Astrocyte (in vitro differentiated cells and primary cell): ENCODE measurements around the gene WDR41. TPM values are rescaled to one million over a fixed set of nuclear protein-coding genes. Genes with fewer than 3 reads are reported as not detected.
A peak's percentile ranks its signal among the peaks of the same experiment; 100 is the strongest.

ENCODE experiments used
- DNase-seq: peaks from one replicate; pipeline ENCODE4 v3.0.0-alpha.2; 2010; ENCODE audit warnings: low read depth
- FAIRE-seq: peaks from 2 replicates; lab custom pipeline; 2011; peaks lifted over from hg19 to GRCh38; lab: Jason Lieb, UNC
- H2AFZ ChIP-seq: 2 replicates; pipeline ENCODE4 v1.6.0; 2012; ENCODE audit warnings: low read depth, low read length, inconsistent platforms
- H3K27ac ChIP-seq: 2 replicates; pipeline ENCODE4 v1.5.1; 2011; ENCODE audit warnings: low read depth, low read length, inconsistent platforms
- H3K27me3 ChIP-seq: 2 replicates; pipeline ENCODE4 v1.6.0; 2011; ENCODE audit warnings: low read length, inconsistent platforms; ENCODE audit not compliant: insufficient read depth
- H3K36me3 ChIP-seq: 2 replicates; pipeline ENCODE4 v1.5.1; 2011; ENCODE audit warnings: low read length, inconsistent platforms; ENCODE audit not compliant: insufficient read depth
- H3K4me1 ChIP-seq: 2 replicates; pipeline ENCODE4 v1.5.1; 2011; ENCODE audit warnings: low read length, inconsistent platforms; ENCODE audit not compliant: insufficient read depth
- H3K4me2 ChIP-seq: 2 replicates; pipeline ENCODE4 v1.6.0; 2012; ENCODE audit warnings: low read length, inconsistent platforms
- H3K4me3 ChIP-seq: 2 replicates; pipeline ENCODE4 v1.5.1; 2011; ENCODE audit warnings: low read depth, mild to moderate bottlenecking, low read length, inconsistent platforms; ENCODE audit not compliant: insufficient read depth
- H3K79me2 ChIP-seq: 2 replicates; pipeline ENCODE4 v1.6.0; 2012; ENCODE audit warnings: mild to moderate bottlenecking, low read length, inconsistent platforms; ENCODE audit not compliant: insufficient read depth
- H3K9ac ChIP-seq: 2 replicates; pipeline ENCODE4 v1.6.0; 2012; ENCODE audit warnings: mild to moderate bottlenecking, low read length, inconsistent platforms
- H3K9me3 ChIP-seq: 2 replicates; pipeline ENCODE4 v1.5.1; 2012; ENCODE audit warnings: low read depth, mild to moderate bottlenecking, low read length, inconsistent platforms; ENCODE audit not compliant: insufficient read depth
- H4K20me1 ChIP-seq: 2 replicates; pipeline ENCODE4 v1.6.0; 2012; ENCODE audit warnings: low read length, inconsistent platforms; ENCODE audit not compliant: insufficient read depth
- H3K27ac Mint-ChIP-seq: one replicate; pipeline ENCODE4 v1.8.0; 2021; ENCODE audit warnings: mild to moderate bottlenecking, mixed read lengths; ENCODE audit not compliant: unreplicated experiment
- H3K27me3 Mint-ChIP-seq: one replicate; pipeline ENCODE4 v1.8.0; 2021; ENCODE audit warnings: low read depth, mixed read lengths; ENCODE audit not compliant: unreplicated experiment
- H3K36me3 Mint-ChIP-seq: one replicate; pipeline ENCODE4 v1.8.0; 2021; ENCODE audit warnings: low read depth, mixed read lengths; ENCODE audit not compliant: unreplicated experiment
- H3K4me1 Mint-ChIP-seq: one replicate; pipeline ENCODE4 v1.8.0; 2021; ENCODE audit warnings: low read depth, mixed read lengths; ENCODE audit not compliant: unreplicated experiment
- H3K4me3 Mint-ChIP-seq: one replicate; pipeline ENCODE4 v1.8.0; 2021; ENCODE audit warnings: mild to moderate bottlenecking, moderate library complexity, mixed read lengths; ENCODE audit not compliant: unreplicated experiment
- H3K9me3 Mint-ChIP-seq: one replicate; pipeline ENCODE4 v1.8.0; 2021; ENCODE audit warnings: mild to moderate bottlenecking, mixed read lengths; ENCODE audit not compliant: unreplicated experiment
- EZH2 ChIP-seq: IDR thresholded peaks from 2 replicates; pipeline ENCODE4 v1.6.1; 2012; ENCODE audit warnings: mild to moderate bottlenecking, low read length, inconsistent platforms; ENCODE audit not compliant: insufficient read depth
- total RNA-seq: library from RNA; stranded (reverse); gene quantifications from 2 replicates; pipeline ENCODE4 v1.2.1, GENCODE V29; 2021
- TF ChIP-seq, protein P1 (sequence below): IDR thresholded peaks from 2 replicates; pipeline ENCODE4 v1.5.1; 2011; ENCODE audit warnings: low read depth, mild to moderate bottlenecking, inconsistent platforms, low read length, moderate library complexity; ENCODE audit not compliant: insufficient read depth

WDR41 gene
- total RNA-seq, 1 donor from 2014 or later: 115 TPM

DNA sequence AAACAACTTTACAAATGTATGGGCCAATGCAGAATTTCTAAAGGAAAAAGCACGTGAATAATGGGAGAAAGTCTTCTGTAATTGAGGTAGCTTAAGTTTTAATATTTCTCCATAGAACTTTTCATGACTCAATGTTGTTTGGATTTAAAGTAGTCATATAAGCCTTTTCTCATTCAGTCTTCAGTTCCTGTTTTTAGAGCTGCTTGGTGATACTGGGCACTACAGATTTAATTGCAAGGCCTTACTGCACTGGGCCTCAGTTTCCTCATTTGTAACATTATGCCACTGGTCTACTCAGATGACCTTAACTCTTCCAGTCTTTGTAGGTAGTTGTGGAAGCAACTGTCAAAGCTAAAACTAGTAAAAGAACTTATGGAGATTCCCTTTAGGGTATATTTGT is 60.4 kb downstream of the WDR41 start:
- Histone ChIP-seq H3K27me3 (no peaks in the 10 kb centered on the region), H2AFZ (no peak overlapping the region), H3K27ac (no peak overlapping the region), H3K4me2 (peak overlapping the region; percentile 27), H4K20me1 (no peaks in the 10 kb centered on the region), H3K4me3 (no peak overlapping the region), H3K9me3 (no peaks in the 10 kb centered on the region), H3K9ac (no peak overlapping the region), H3K79me2 (no peaks in the 10 kb centered on the region), H3K4me1 (peaks cover 16% of the 10 kb centered on the region), H3K36me3 (peaks cover 29% of the 10 kb centered on the region)
- Mint-ChIP-seq H3K36me3 (peaks cover 20% of the 10 kb centered on the region), H3K27me3 (no peaks in the 10 kb centered on the region), H3K4me3 (no peak overlapping the region), H3K9me3 (no peaks in the 10 kb centered on the region), H3K27ac (no peak overlapping the region), H3K4me1 (peaks cover 7% of the 10 kb centered on the region)
- DNase-seq: no peak
- TF ChIP-seq EZH2: no peak
- TF ChIP-seq, protein P1, sequence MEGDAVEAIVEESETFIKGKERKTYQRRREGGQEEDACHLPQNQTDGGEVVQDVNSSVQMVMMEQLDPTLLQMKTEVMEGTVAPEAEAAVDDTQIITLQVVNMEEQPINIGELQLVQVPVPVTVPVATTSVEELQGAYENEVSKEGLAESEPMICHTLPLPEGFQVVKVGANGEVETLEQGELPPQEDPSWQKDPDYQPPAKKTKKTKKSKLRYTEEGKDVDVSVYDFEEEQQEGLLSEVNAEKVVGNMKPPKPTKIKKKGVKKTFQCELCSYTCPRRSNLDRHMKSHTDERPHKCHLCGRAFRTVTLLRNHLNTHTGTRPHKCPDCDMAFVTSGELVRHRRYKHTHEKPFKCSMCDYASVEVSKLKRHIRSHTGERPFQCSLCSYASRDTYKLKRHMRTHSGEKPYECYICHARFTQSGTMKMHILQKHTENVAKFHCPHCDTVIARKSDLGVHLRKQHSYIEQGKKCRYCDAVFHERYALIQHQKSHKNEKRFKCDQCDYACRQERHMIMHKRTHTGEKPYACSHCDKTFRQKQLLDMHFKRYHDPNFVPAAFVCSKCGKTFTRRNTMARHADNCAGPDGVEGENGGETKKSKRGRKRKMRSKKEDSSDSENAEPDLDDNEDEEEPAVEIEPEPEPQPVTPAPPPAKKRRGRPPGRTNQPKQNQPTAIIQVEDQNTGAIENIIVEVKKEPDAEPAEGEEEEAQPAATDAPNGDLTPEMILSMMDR: no peak
- FAIRE-seq: no peak

DNA sequence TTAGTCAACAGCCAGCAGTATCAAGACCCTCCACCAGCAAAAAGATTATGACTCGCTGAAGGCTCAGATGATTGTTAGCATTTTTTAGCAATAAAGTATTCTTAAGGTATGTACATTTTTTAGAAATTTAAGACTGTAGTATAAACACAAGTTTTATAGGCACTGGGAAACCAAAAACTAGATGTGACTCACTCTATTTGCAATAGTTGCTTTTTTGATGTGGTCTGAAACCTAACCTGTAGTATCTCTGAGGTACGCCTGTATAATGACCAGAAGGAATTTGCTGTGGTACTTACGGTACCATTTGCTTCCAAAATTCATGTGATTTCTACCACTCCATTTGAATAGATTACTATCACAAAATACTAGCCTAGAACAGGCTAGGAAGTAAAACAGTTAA is 60.8 kb downstream of the WDR41 start:
- peaks cover 20% of the 10 kb centered on the region for H3K36me3 Mint-ChIP-seq
- no peak overlapping the region for H3K27ac Mint-ChIP-seq
- no peaks in the 10 kb centered on the region for H3K79me2 ChIP-seq
- no peaks in the 10 kb centered on the region for H3K27me3 ChIP-seq
- H4K20me1 ChIP-seq: no peaks in the 10 kb centered on the region
- H3K9ac ChIP-seq: no peak overlapping the region
- H3K4me3 ChIP-seq: no peak overlapping the region
- H3K27ac ChIP-seq: no peak overlapping the region
- peaks cover 25% of the 10 kb centered on the region for H3K36me3 ChIP-seq
- H2AFZ ChIP-seq: no peak overlapping the region
- H3K9me3 ChIP-seq: no peaks in the 10 kb centered on the region
- DNase-seq: peak; percentile 74
- no peaks in the 10 kb centered on the region for H3K9me3 Mint-ChIP-seq
- H3K4me1 ChIP-seq: peaks cover 20% of the 10 kb centered on the region
- no peak for TF ChIP-seq EZH2
- TF ChIP-seq, protein P1: no peak
- H3K27me3 Mint-ChIP-seq: no peaks in the 10 kb centered on the region
- no peak for FAIRE-seq
- peak overlapping the region; percentile 27 for H3K4me2 ChIP-seq
- no peak overlapping the region for H3K4me3 Mint-ChIP-seq
- peaks cover 11% of the 10 kb centered on the region for H3K4me1 Mint-ChIP-seq

DNA sequence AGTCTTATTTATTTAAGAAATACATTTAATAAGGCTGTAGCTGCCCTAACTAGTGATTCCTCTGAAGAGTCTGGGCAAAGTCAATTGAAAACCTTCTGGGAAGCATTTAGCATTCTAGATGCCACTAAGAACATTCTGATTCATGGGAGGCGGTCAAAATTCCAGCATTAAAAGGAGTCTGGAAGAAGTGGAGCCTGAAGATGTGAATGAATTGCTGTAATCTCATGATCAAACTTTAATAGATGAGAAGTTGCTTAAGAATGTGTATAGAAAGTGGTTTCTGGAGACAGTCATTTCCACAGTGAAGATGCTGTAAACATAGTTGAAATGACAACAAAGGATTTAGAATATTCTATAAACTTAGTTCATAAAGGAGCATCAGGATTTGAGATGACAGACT is 61.4 kb downstream of the WDR41 start:
- DNase-seq (peak; percentile 39), FAIRE-seq (no peak)
- TF ChIP-seq, protein P1: no peak
- no peak for TF ChIP-seq EZH2
- H3K4me1 Mint-ChIP-seq: peaks cover 13% of the 10 kb centered on the region
- Histone ChIP-seq H3K9ac (no peak overlapping the region), H3K4me1 (peaks cover 25% of the 10 kb centered on the region), H2AFZ (no peak overlapping the region), H3K79me2 (no peaks in the 10 kb centered on the region), H3K27ac (no peak overlapping the region), H3K9me3 (no peaks in the 10 kb centered on the region), H3K36me3 (peaks cover 21% of the 10 kb centered on the region), H4K20me1 (no peaks in the 10 kb centered on the region), H3K27me3 (no peaks in the 10 kb centered on the region), H3K4me3 (no peak overlapping the region), H3K4me2 (no peak overlapping the region)
- peaks cover 20% of the 10 kb centered on the region for H3K36me3 Mint-ChIP-seq
- no peaks in the 10 kb centered on the region for H3K27me3 Mint-ChIP-seq
- H3K4me3 Mint-ChIP-seq: no peak overlapping the region
- H3K27ac Mint-ChIP-seq: no peak overlapping the region
- no peaks in the 10 kb centered on the region for H3K9me3 Mint-ChIP-seq
